Lower lobe of right lung (tissue), 2 donors: ENCODE data around the gene SNX3. TPM values are rescaled to one million over a fixed set of nuclear protein-coding genes. Genes with fewer than 3 reads are reported as not detected.

Source experiments
- ATAC-seq, 2 donors: fragments of 200-7000 bp; cut with Tn5 transposase; one replicate each; pipeline ENCODE4 v1.9.1; 2020 to 2022; ENCODE audit warnings: mild to moderate bottlenecking in 2 of 2, moderate library complexity in 2 of 2
- DNase-seq: peaks from one replicate; pipeline ENCODE4 v3.0.0-alpha.2; 2020
- H3K27ac ChIP-seq: fragments of 200-600 bp; one replicate; pipeline ENCODE4 v1.8.0; 2022
- H3K27me3 ChIP-seq: fragments of 200-600 bp; one replicate; pipeline ENCODE4 v1.8.0; 2022; ENCODE audit warnings: low read depth
- H3K36me3 ChIP-seq: fragments of 200-600 bp; one replicate; pipeline ENCODE4 v1.8.0; 2022; ENCODE audit warnings: mild to moderate bottlenecking
- H3K4me1 ChIP-seq: fragments of 200-600 bp; one replicate; pipeline ENCODE4 v1.8.0; 2022
- H3K4me3 ChIP-seq: fragments of 200-600 bp; one replicate; pipeline ENCODE4 v1.8.0; 2022; ENCODE audit warnings: mild to moderate bottlenecking
- H3K9me3 ChIP-seq: fragments of 200-600 bp; one replicate; pipeline ENCODE4 v1.8.0; 2022
- CTCF ChIP-seq: fragments of 200-600 bp; IDR thresholded peaks from one replicate; pipeline ENCODE4 v1.8.0; 2022; ENCODE audit warnings: antibody characterized with exemption, mild to moderate bottlenecking
- intact Hi-C: fragments of 100-400 bp; cut with DNase I; formaldehyde crosslinking; loops from one replicate; pipeline ENCODE4 v1.11.0; 2022
- total RNA-seq: library from RNA; stranded (reverse); fragmentation: NEBNext Ultra II Directional; extraction: Animal tissue kit (Norgen Biotek cat#: 25700); gene quantifications from one replicate; pipeline ENCODE4 v1.2.1, GENCODE V29; 2021
- donor health status: DM: no; HTN: yes; CAD: no; lungs with severe emphysema.

SNX3 gene
- total RNA-seq, 1 donor from 2014 or later, result 230 TPM

GRCh38 chr6:108222064-108222463, 38.8 kb downstream of the SNX3 start:
- DNase-seq (no peak), ATAC-seq (no peak)
- intact Hi-C loops, result no loop called here
- no peak overlapping the region for H3K27ac ChIP-seq
- no peak for TF ChIP-seq CTCF
- no peaks in the 10 kb centered on the region for H3K27me3 ChIP-seq
- H3K36me3 ChIP-seq, result peaks cover 60% of the 10 kb centered on the region
- H3K9me3 ChIP-seq, result no peaks in the 10 kb centered on the region
- H3K4me3 ChIP-seq, result no peak overlapping the region
- no peaks in the 10 kb centered on the region for H3K4me1 ChIP-seq

GRCh38 chr6:108211671-108212070, 49.2 kb downstream of the SNX3 start:
- H3K4me3 ChIP-seq, result no peak overlapping the region
- peaks cover 50% of the 10 kb centered on the region for H3K36me3 ChIP-seq
- intact Hi-C loops, result no loop called here
- DNase-seq (no peak), ATAC-seq (no peak)
- no peaks in the 10 kb centered on the region for H3K27me3 ChIP-seq
- no peak overlapping the region for H3K27ac ChIP-seq
- H3K4me1 ChIP-seq, result peaks cover 6% of the 10 kb centered on the region
- no peaks in the 10 kb centered on the region for H3K9me3 ChIP-seq
- TF ChIP-seq CTCF, result no peak

GRCh38 chr6:108210556-108210955, 50.3 kb downstream of the SNX3 start:
- peak; percentile 28 to 57 for ATAC-seq
- no peak overlapping the region for H3K27ac ChIP-seq
- peaks cover 6% of the 10 kb centered on the region for H3K4me1 ChIP-seq
- TF ChIP-seq CTCF, result no peak
- intact Hi-C loops, result no loop called here
- H3K9me3 ChIP-seq, result no peaks in the 10 kb centered on the region
- H3K27me3 ChIP-seq, result no peaks in the 10 kb centered on the region
- no peak for DNase-seq
- peaks cover 47% of the 10 kb centered on the region for H3K36me3 ChIP-seq
- H3K4me3 ChIP-seq, result no peak overlapping the region

GRCh38 chr6:108209738-108210137, 51.1 kb downstream of the SNX3 start:
- no peak overlapping the region for H3K4me3 ChIP-seq
- peaks cover 6% of the 10 kb centered on the region for H3K4me1 ChIP-seq
- no peak for TF ChIP-seq CTCF
- H3K27me3 ChIP-seq, result no peaks in the 10 kb centered on the region
- DNase-seq (no peak), ATAC-seq (peak; percentile 38 to 48)
- peaks cover 41% of the 10 kb centered on the region for H3K36me3 ChIP-seq
- intact Hi-C loops, result no loop called here
- H3K27ac ChIP-seq, result no peak overlapping the region
- H3K9me3 ChIP-seq, result no peaks in the 10 kb centered on the region

- H3K4me3 ChIP-seq, result no peak overlapping the region
- H3K36me3 ChIP-seq, result peaks cover 36% of the 10 kb centered on the region
- TF ChIP-seq CTCF, result no peak
- intact Hi-C loops, result no loop called here
- no peaks in the 10 kb centered on the region for H3K9me3 ChIP-seq
- ATAC-seq, result no peak
- H3K4me1 ChIP-seq, result peaks cover 6% of the 10 kb centered on the region
- no peak overlapping the region for H3K27ac ChIP-seq
- DNase-seq, result no peak
- no peaks in the 10 kb centered on the region for H3K27me3 ChIP-seq
Measured at GRCh38 chr6:108207013-108207412, 53.8 kb downstream of the SNX3 start.
